Hindlimb muscle (tissue), 1 donor: ENCODE results near the gene TRIM3. TPM values are rescaled to one million over a fixed set of nuclear protein-coding genes. Genes with fewer than 3 reads are reported as not detected.

Experiments
- DNase-seq: peaks from one replicate; pipeline ENCODE4 v3.0.0-alpha.2; 2013
- polyA plus RNA-seq: library from polyadenylated mRNA; unstranded; fragments of 120-200 nt; gene quantifications from one replicate; pipeline ENCODE4 v1.2.1, GENCODE V29; 2013; ENCODE audit not compliant: insufficient read length

TRIM3 gene
- polyA plus RNA-seq, 1 donor, result 15.8 TPM

GRCh38 chr11:6437993-6438392 lies 35.7 kb downstream of the TRIM3 start:
- no peak for DNase-seq

- no peak for DNase-seq
Measured at GRCh38 chr11:6437423-6437822, 36.3 kb downstream of the TRIM3 start.

- no peak for DNase-seq
Measured at GRCh38 chr11:6433998-6434660, 39.6 kb downstream of the TRIM3 start.

- DNase-seq, result no peak
Measured at GRCh38 chr11:6431861-6432260, 41.9 kb downstream of the TRIM3 start.

- DNase-seq, result no peak
Measured at GRCh38 chr11:6427516-6427915, 46.2 kb downstream of the TRIM3 start.

- no peak for DNase-seq
Measured at GRCh38 chr11:6420677-6421076, 53.1 kb downstream of the TRIM3 start.

- peak; percentile 85 for DNase-seq
Measured at GRCh38 chr11:6419009-6419631, 54.6 kb downstream of the TRIM3 start, which contains the start of gene APBB1. Gene APBB1, minus strand, starts transcription at chr11:6419094. Its CDS starts 7,747 bp downstream, at chr11:6411347.

- DNase-seq, result no peak
Measured at GRCh38 chr11:6418557-6419008, 55.2 kb downstream of the TRIM3 start.

GRCh38 chr11:6417907-6418556 lies 55.7 kb downstream of the TRIM3 start:
- DNase-seq, result peak; percentile 26

GRCh38 chr11:6415797-6416196 lies 57.9 kb downstream of the TRIM3 start:
- no peak for DNase-seq

- no peak for DNase-seq
Measured at GRCh38 chr11:6414874-6415328, 58.8 kb downstream of the TRIM3 start.

- DNase-seq, result no peak
Measured at GRCh38 chr11:6413791-6414201, 59.9 kb downstream of the TRIM3 start.

GRCh38 chr11:6411594-6412031 lies 62.1 kb downstream of the TRIM3 start:
- DNase-seq, result no peak

GRCh38 chr11:6410695-6411430 lies 62.9 kb downstream of the TRIM3 start:
- DNase-seq, result no peak

GRCh38 chr11:6406370-6406769 lies 67.4 kb downstream of the TRIM3 start:
- DNase-seq, result no peak

GRCh38 chr11:6405846-6406245 lies 67.9 kb downstream of the TRIM3 start:
- no peak for DNase-seq

- peak; percentile 35 for DNase-seq
Measured at GRCh38 chr11:6405052-6405667, 68.6 kb downstream of the TRIM3 start.

GRCh38 chr11:6404342-6405051 lies 69.2 kb downstream of the TRIM3 start:
- no peak for DNase-seq

- no peak for DNase-seq
Measured at GRCh38 chr11:6403539-6403938, 70.2 kb downstream of the TRIM3 start.

- no peak for DNase-seq
Measured at GRCh38 chr11:6402561-6402981, 71.2 kb downstream of the TRIM3 start.

- DNase-seq, result no peak
Measured at GRCh38 chr11:6402061-6402470, 71.7 kb downstream of the TRIM3 start.

GRCh38 chr11:6401464-6401863 lies 72.3 kb downstream of the TRIM3 start:
- no peak for DNase-seq
